ENCODE results near the gene NECTIN1. TPM values are rescaled to one million over a fixed set of nuclear protein-coding genes. Genes with fewer than 3 reads are reported as not detected.

NECTIN1 gene
- total RNA-seq, 1 donor from 2014 or later = 299 TPM

- peak; percentile 63 for ATAC-seq
Measured at GRCh38 chr11:119691701-119692539, 37.1 kb downstream of the NECTIN1 start.

GRCh38 chr11:119691020-119691666 lies 37.9 kb downstream of the NECTIN1 start:
- ATAC-seq = no peak

GRCh38 chr11:119689302-119689701 lies 39.7 kb downstream of the NECTIN1 start:
- no peak for ATAC-seq

GRCh38 chr11:119688356-119688755 lies 40.6 kb downstream of the NECTIN1 start:
- ATAC-seq = no peak

DNA sequence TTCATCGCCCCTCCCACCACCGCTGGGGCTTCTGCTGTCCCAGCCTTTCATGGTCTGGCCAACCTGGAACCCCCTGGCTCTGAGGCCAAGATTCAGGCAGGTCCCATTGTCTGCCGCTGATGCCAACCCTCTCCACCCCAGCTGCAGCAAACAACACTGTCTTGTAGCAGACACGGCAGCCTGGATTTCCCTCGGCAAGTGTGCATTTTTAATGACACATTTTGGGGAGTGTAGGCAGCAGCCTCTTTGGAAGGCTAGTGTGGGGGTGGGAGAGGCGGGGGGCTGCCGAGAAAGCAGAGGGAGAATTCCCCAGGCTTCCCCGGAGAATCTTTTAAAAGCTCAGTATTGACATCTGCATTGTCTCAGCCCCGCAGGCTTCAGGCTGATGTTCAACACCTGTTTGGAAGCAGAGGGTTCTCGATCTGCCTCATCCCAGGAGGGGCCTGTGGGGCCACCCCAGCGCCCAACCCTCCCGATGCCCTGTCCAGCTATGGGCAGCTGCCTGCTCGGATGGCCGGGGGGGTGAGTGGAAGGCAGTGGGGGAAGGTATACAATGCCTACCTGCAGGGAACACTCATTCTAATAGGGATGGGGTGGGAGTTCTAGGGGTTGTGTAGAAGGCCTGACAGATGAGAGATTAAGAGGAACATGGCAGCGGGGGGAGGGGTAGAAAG lies 41.5 kb downstream of the NECTIN1 start:
- no peak for ATAC-seq

DNA sequence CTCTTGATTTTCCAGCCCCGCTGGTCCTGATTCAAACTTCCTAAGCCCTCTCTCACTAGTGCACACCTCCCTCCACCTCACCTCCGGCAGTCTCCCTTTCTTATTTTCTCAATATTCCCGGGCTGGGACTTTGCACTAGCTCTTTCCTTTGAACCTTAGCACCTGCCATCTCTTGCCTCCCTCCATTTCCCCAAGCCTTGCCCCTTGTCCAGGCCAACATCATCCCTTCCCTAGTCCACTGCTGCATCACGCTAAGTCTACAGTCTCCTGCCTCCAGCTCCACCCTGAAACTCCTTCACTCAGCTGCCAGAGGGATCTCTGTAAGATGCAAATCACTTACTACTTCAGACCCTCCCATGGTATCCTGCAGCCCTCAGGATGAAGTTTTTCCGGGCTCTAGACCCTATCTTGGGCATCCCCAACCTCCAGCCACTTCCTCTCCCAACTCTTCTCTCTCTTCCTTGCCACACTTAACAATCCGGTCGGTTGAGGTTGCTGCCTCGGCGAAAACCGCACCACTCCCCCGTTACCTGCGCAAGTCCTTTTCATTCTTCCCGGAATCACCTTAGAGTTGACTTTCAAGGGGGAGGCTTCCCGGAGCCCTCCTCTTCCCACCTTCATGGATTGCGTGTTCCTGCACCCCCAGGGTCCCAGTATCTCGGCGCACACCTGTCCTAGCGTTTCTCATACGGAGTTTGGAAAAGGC lies 42.7 kb downstream of the NECTIN1 start:
- peak; percentile 4 for ATAC-seq

DNA sequence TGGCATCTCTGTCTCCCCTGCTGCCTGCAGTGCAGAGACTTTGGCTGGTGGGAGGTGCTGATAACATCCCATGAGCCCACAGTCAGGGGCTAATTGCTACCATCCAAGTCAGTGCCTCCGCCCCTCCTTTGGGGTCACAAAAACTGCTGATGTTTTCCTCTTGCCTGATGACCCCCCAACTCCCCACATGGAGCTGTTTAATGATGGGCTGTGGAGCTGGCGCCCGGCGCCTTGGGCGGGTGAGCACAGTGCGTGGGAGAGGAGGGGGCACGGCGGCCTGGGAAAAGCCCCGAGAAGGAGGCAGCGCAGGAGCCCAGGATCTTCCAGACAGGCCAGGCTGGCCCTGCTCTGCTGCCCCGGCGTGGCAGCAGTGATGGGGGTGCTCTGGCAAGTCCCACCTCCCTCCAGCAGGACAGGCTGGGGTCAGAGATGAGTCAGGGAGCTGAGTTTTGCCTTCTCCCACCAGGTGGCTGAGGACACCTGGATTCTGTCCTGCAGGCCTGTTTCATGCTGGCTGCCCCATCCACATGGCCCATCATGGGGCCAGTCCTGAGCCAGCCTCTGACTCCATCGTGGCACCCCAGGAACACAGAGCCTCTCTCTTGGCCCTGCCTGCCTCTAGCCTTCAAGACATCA lies 43.8 kb downstream of the NECTIN1 start:
- ATAC-seq = no peak

DNA sequence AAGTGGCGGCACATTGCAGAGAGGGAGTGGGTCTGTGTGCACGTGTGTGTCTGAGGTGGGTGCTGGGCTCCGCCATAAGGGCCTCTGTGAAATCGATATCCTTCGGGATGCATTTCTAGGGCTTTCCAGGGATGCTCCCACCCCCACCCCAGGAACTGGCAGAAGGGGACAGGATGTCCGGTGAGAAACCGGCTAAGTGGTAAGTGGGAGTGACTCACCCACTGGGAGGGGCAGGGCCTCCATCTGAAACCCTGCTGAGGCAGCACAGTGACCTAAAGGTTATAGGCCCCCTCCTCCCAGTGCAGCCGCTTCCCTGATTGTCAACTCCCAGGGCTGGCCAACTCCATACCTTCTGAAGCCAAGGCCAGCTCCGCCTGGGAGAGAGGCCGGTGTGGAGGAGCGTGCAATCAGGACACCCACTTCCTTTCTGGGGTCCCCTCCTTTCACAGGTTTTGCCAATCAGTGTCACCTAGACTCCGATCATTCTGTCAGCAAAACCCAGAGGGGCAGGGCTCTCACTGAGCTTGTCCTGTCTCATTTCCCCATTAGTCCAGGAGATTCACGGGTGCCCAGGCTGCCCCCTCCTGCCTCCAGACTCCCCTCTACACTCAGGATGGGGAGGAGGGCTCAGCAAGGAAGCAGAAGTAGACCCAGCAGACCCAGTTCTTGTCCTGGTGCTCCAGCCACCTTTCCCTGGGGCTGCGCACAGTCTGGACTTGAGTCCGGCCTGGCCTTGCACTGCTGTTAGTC lies 44.5 kb downstream of the NECTIN1 start:
- ATAC-seq = peak; percentile 78

DNA sequence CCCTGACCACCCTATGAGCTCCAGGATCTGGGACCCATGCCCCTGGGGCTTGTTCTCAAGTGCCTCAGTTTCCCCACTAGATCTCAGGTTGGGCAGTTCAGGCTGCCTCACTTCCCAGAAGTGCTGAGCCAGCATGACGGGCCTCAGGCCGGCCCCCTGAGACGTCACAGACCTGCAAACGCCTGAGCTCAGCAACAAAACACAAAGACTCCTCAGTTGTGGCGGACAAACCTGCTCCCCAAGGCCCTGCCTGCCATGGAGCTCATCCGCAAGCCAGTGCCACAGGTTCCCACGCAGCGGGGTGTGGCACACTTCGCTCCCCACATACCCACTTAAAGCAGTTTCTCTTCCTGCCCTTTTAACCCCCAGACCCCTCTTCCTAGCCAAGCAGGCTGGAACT lies 45.2 kb downstream of the NECTIN1 start:
- peak; percentile 79 for ATAC-seq

DNA sequence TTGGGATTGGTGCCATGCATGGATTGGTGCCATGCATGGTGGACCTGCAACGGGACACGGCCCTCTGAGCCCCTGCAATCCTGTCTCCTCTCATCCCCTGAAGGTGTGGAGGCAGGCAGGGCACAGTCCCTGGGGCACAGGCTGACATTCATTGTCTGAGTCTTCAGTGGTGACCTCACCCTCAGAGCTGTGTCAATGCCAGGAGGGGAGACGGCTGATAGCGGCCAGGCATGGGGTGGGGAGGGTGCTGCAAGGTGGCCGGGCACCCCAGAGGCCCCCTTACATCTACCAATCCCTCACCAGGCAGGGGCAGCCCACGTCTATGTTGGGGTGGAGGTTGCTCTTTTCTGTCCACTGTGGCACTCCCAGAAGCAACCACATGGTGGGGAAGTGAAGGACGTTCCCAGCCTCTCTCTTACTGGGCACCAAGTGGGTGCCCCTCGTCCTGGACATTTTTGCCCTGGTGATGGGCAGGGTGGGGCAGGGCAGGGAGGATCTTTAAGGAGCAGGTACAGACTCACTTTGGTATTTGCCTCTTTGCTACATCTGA lies 47.6 kb downstream of the NECTIN1 start:
- ATAC-seq = no peak

- ATAC-seq = peak; percentile 77
Measured at GRCh38 chr11:119680541-119681360, 48.2 kb downstream of the NECTIN1 start.

DNA sequence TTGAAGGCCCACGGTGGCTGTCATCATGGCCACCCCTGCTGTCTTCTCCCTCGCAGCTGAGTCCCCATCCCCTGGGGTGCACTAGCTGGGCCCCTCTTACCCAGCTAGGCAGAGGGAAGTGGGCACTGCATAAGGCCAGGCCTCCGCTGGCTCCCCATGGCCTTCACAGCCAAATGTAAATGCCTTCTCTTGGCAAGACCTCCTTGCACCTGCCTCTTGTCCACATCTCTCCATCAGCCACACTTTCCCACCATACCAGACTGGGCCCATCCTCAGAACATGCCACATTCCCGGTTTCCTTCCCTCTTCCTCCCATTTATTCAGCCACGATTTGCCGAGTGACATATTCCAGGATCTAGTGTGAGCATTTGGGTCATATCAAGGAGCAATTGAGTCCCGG lies 49.7 kb downstream of the NECTIN1 start:
- no peak for ATAC-seq

GRCh38 chr11:119678351-119678750 lies 50.6 kb downstream of the NECTIN1 start:
- ATAC-seq = no peak

DNA sequence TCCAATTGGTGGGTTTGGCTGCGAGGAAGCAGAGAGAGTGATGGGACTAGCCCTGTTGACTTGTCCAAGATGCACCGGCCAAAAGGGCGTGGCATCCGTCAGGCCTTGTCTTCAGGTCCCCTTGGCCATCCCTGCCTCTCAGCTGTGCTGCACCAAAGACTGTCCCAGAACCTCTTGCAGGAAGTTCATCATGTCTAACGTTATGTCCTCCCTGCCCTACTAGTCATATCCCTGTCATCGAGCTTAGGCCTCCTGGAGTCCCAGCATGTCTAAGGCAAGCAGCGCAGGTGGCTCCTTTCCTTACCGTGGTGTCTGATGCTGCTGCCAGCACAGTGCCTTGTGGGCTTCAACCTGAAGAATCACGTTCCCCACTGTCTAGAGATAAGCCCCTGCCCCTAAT lies 51.2 kb downstream of the NECTIN1 start:
- ATAC-seq = no peak

DNA sequence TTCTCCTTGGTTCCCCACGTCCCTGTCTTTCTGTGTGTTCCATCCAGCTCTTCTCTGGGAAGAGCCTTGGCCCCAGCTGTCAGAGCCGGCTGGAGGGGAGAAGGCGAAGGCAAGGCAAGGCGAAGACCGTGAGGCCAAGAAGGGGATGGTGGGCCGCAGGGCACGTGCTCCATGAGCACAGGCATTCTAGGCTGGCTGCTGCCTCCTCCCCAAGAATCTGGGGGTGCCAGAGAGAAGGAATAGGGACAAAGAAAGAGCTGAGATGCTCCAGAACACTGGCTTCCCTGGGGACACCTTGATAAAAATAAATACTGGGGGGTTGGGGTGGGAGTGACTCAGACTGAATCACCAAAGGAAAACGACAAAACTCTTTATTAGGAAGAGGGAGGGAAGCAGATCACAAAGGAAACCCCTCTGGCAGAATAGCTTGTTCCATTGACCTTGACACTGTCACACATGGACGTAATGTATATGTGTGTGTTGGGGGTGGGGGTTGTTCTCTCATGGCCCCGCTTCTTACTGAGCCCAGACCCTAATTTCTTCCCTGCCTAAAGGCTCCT lies 52.5 kb downstream of the NECTIN1 start:
- no peak for ATAC-seq

DNA sequence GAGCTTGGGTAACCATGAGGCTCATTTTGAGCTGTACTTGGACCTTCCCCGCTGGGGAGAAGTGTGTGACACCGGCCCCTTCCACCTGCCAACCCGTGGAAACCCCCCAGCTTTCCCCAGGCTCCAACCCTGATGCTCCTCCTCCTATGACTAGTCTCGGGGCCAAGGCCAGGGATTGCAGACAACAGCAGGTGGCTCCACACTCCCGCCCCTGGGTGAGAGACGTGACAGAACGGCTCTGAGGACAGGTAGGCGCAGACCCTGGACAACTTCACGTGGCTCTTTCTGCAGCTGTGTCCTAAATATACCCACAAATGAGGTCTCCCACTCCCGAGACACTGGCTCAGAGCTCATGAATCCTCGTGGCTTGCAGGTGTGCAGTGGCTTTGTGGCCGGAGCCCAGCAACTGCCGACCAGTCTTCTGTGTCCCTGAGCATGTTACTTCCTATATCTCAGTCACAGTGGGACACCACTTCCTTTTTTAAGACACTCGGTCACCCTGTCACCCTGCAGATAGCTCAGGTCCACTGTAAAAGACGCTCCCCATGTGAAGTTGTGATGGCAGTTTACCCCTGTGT lies 55.2 kb downstream of the NECTIN1 start:
- peak; percentile 27 for ATAC-seq

GRCh38 chr11:119673052-119673758 lies 55.8 kb downstream of the NECTIN1 start:
- peak; percentile 2 for ATAC-seq

DNA sequence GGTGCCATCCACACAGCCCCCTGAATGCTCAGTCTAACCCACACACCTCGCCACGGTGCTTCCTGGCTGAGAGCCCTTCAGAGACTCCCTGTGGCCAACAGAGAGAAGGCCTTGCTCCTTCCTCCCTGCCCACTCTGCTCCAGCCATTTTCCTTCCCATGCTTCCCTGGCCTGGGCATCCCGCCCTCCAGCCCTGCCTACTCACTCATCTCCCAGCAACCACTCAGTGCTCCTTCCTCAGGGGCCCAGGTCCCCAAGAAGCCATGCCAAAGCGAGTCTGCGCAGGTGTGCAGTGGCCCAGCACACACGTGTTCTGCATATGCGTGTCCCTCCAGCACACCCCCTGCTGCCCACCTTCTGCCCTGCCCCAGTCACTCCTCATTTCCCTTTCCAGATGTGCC lies 56.4 kb downstream of the NECTIN1 start:
- ATAC-seq = peak; percentile 1

DNA sequence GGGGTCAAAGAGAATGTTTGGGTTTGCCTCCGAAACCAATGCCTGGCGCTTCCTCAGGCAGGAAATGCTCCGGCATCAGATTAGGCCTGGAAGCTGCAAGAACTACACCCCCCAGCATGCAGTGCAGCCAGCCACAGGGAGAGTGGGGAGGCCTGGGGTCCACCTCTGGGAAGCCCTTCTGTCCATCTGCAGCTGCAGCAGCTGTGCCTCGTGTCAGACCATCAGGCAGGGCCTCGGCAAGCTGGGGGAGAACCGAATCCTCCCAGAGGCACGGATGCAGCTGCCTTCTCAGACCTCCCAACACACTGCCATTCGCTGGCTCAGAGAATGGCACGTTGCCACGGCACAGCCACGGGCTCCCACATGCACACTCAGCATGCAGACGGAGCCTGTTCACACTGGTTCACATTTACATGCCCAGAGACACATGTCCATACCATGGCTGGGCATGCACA lies 57.4 kb downstream of the NECTIN1 start:
- ATAC-seq = peak; percentile 68

All from esophagus mucosa (tissue), 1 donor.